ENCODE results near the gene NKX2-3. TPM values are rescaled to one million over a fixed set of nuclear protein-coding genes. Genes with fewer than 3 reads are reported as not detected.

Gene NKX2-3
- total RNA-seq, 1 donor, result not detected

DNA sequence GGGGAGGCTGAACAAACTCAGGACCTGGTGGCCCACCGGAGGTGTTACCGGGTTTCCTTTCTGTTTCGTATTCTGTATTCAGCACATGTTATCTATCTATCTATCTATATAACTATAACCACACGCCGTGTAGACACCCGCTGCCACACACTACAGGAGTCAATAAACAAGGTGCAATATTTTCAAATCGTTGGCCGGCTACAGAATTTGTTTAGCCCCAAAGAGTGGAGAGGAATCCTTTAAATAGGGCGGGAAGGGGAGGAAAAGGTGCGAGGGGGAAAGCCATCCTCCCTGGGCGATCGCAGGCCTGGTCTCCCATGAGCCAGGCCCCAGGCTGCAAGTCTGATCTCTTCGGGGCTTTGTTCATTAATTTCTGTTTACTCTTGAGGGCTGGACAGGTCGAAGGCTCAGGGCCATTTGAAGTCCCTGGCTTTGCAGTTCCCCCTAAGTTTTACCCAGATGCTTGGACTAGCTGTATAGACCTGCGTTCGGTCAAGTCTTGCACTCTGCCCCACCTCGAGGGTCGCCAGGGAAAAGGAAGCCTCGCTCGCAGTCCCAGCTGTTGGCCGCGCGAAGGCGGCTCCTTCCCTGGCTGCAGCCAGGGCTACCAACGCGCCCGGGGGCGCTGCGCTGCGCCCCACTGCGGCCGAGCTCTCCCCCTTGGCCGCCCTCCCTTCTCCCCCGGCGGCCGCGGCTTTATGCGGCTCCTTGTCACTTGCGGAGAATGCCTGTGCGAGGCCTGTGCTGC, 3.8 kb downstream of the NKX2-3 start:
- no peak for TF ChIP-seq CTCF (IDR thresholded peaks at IDR 0.05; ENCODE audit: insufficient read depth, low read length)
- no peak overlapping the region for H3K4me3 ChIP-seq (ENCODE audit: low read depth, low read length)
- no peak for DNase-seq (ENCODE audit: low read depth)

GRCh38 chr10:99537086-99537988, 4.6 kb downstream of the NKX2-3 start:
- no peak for TF ChIP-seq CTCF (IDR thresholded peaks at IDR 0.05; ENCODE audit: insufficient read depth, low read length)
- no peak overlapping the region for H3K4me3 ChIP-seq (ENCODE audit: low read depth, low read length)
- no peak for DNase-seq (ENCODE audit: low read depth)

GRCh38 chr10:99537989-99538917, 5.5 kb downstream of the NKX2-3 start:
- H3K4me3 ChIP-seq (ENCODE audit: low read depth, low read length), result no peak overlapping the region
- DNase-seq (ENCODE audit: low read depth), result no peak
- TF ChIP-seq CTCF (IDR thresholded peaks at IDR 0.05; ENCODE audit: insufficient read depth, low read length), result no peak

- H3K4me3 ChIP-seq (ENCODE audit: low read depth, low read length), result no peak overlapping the region
- no peak for TF ChIP-seq CTCF (IDR thresholded peaks at IDR 0.05; ENCODE audit: insufficient read depth, low read length)
- no peak for DNase-seq (ENCODE audit: low read depth)
Observed at GRCh38 chr10:99539120-99539519, 6.4 kb downstream of the NKX2-3 start.

DNA sequence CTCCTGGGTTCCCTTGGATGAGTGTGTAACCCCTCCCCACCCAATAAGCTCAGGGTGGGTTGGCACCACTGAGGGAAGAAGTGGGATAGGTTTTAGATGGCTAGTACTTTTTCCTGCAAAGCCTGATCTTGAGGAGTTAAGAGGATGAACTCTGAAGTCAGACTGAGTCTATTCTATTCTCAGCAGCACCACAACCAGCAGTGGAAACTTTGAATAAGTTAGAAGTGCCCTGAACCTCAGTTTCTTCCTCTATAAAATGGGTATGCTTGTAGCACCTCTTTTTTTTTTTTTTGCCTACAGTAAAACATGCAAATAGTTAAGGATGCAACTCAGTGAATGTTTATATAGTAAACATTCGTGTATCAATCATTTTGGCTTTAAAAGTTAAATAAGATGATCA, 7.1 kb downstream of the NKX2-3 start:
- no peak for TF ChIP-seq CTCF (IDR thresholded peaks at IDR 0.05; ENCODE audit: insufficient read depth, low read length)
- H3K4me3 ChIP-seq (ENCODE audit: low read depth, low read length), result no peak overlapping the region
- no peak for DNase-seq (ENCODE audit: low read depth)

DNA sequence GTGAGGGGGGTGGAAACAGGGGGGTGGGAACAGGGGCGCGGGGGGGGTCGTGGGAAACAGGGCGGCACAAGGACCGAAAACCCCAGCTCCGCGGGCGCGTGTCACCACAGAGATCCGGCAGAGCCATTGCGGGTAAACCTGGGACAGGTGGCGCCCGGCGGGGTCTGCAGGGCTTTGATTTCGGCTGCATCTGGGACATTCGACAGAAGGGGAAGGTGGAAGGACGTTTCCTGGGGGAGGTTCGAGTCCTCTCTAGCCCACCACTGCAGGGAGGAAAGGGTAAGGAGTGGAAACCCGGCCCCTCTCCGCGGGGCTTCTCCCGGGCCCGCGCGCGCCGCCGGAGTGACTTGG, 7.5 kb downstream of the NKX2-3 start:
- no peak for DNase-seq (ENCODE audit: low read depth)
- H3K4me3 ChIP-seq (ENCODE audit: low read depth, low read length), result no peak overlapping the region
- TF ChIP-seq CTCF (IDR thresholded peaks at IDR 0.05; ENCODE audit: insufficient read depth, low read length), result no peak

All from fibroblast of the aortic adventitia (primary cell).